ENCODE data around the gene ZC3HAV1.
"Not testable (repeated sequence)": the region's sequence is repeated elsewhere in the genome, so short reads cannot be mapped to it uniquely, and the experiment has no call there.

The ZC3HAV1 gene

GRCh38 chr7:139034855-139035585 lies 74.5 kb downstream of the ZC3HAV1 start:
- no peak for TF ChIP-seq SP1 (IDR thresholded peaks at IDR 0.05)
- no peak for TF ChIP-seq ARNT (IDR thresholded peaks at IDR 0.05)
- no peak for TF ChIP-seq FOXA1 (IDR thresholded peaks at IDR 0.05)
- no peak for TF ChIP-seq PKNOX1 (IDR thresholded peaks at IDR 0.05)
- TF ChIP-seq ZNF384 (IDR thresholded peaks at IDR 0.05) = no peak
- TF ChIP-seq HDGF (IDR thresholded peaks at IDR 0.05; ENCODE audit: borderline replicate concordance) = no peak
- no peak for TF ChIP-seq NFRKB (IDR thresholded peaks at IDR 0.05)
- no peak for TF ChIP-seq TARDBP (IDR thresholded peaks at IDR 0.05)
- no peak for TF ChIP-seq ELF4 (IDR thresholded peaks at IDR 0.05)
- TF ChIP-seq LEF1 (IDR thresholded peaks at IDR 0.05; ENCODE audit: borderline replicate concordance) = no peak
- TF ChIP-seq FOXK2 (IDR thresholded peaks at IDR 0.05) = no peak
- no peak for TF ChIP-seq FOXM1 (IDR thresholded peaks at IDR 0.05; ENCODE audit: borderline replicate concordance)
- TF ChIP-seq SUZ12 (IDR thresholded peaks at IDR 0.05) = no peak
- TF ChIP-seq BHLHE40 (IDR thresholded peaks at IDR 0.05; ENCODE audit: borderline replicate concordance) = no peak
- no peak for TF ChIP-seq L3MBTL2 (conservative IDR thresholded peaks at IDR 0.05)
- TF ChIP-seq CTBP1 (IDR thresholded peaks at IDR 0.05; ENCODE audit: borderline replicate concordance) = no peak
- ChIA-PET POLR2A (no interaction called here), CTCF (interaction anchor here (0.6 kb wide), 1 partner anchor 617 kb away, joined by 5 read pairs; no protein-coding TSS in a partner anchor)
- no peak for DNase-seq (ENCODE audit: extremely low spot score)

- CTCF ChIA-PET = no interaction called here
- POLR2A ChIA-PET = no interaction called here
- TF ChIP-seq ELF4 (IDR thresholded peaks at IDR 0.05) (no peak), SP1 (IDR thresholded peaks at IDR 0.05) (no peak), L3MBTL2 (conservative IDR thresholded peaks at IDR 0.05) (no peak), HDGF (IDR thresholded peaks at IDR 0.05; ENCODE audit: borderline replicate concordance) (no peak), ARNT (IDR thresholded peaks at IDR 0.05) (no peak), CTBP1 (IDR thresholded peaks at IDR 0.05; ENCODE audit: borderline replicate concordance) (no peak), FOXK2 (IDR thresholded peaks at IDR 0.05) (no peak), FOXM1 (IDR thresholded peaks at IDR 0.05; ENCODE audit: borderline replicate concordance) (no peak), ZNF384 (IDR thresholded peaks at IDR 0.05) (no peak), BHLHE40 (IDR thresholded peaks at IDR 0.05; ENCODE audit: borderline replicate concordance) (no peak), TARDBP (IDR thresholded peaks at IDR 0.05) (no peak)
- no peak for DNase-seq (ENCODE audit: extremely low spot score)
Observed at GRCh38 chr7:139034336-139034735, 75.2 kb downstream of the ZC3HAV1 start.

- ChIA-PET POLR2A (no interaction called here), CTCF (interaction anchor here (0.6 kb wide), 1 partner anchor 43 kb away, joined by 3 read pairs; no protein-coding TSS in a partner anchor)
- TF ChIP-seq ARNT (IDR thresholded peaks at IDR 0.05) (no peak), ELF4 (IDR thresholded peaks at IDR 0.05) (no peak), CTBP1 (IDR thresholded peaks at IDR 0.05; ENCODE audit: borderline replicate concordance) (no peak), FOXA1 (IDR thresholded peaks at IDR 0.05) (no peak), LEF1 (IDR thresholded peaks at IDR 0.05; ENCODE audit: borderline replicate concordance) (no peak), PKNOX1 (IDR thresholded peaks at IDR 0.05) (no peak), TARDBP (IDR thresholded peaks at IDR 0.05) (no peak), FOXK2 (IDR thresholded peaks at IDR 0.05) (no peak), HDGF (IDR thresholded peaks at IDR 0.05; ENCODE audit: borderline replicate concordance) (no peak), SUZ12 (IDR thresholded peaks at IDR 0.05) (no peak)
- no peak for DNase-seq (ENCODE audit: extremely low spot score)
Observed at GRCh38 chr7:139033346-139034114, 76.0 kb downstream of the ZC3HAV1 start.

- POLR2A ChIA-PET = no interaction called here
- CTCF ChIA-PET = interaction anchor here (1.7 kb wide), 1 partner anchor 16 kb away, joined by 6 read pairs; no protein-coding TSS in a partner anchor
- DNase-seq (ENCODE audit: extremely low spot score) = no peak
- no peak for TF ChIP-seq CTBP1 (IDR thresholded peaks at IDR 0.05; ENCODE audit: borderline replicate concordance)
Observed at GRCh38 chr7:139032473-139032872, 77.0 kb downstream of the ZC3HAV1 start.

GRCh38 chr7:139029353-139029752 lies 80.2 kb downstream of the ZC3HAV1 start:
- DNase-seq (ENCODE audit: extremely low spot score) = no peak
- CTCF ChIA-PET = no interaction called here
- TF ChIP-seq SUZ12 (IDR thresholded peaks at IDR 0.05) (no peak), FOXA1 (IDR thresholded peaks at IDR 0.05) (no peak), FOXK2 (IDR thresholded peaks at IDR 0.05) (no peak), LEF1 (IDR thresholded peaks at IDR 0.05; ENCODE audit: borderline replicate concordance) (no peak), L3MBTL2 (conservative IDR thresholded peaks at IDR 0.05) (no peak), BHLHE40 (IDR thresholded peaks at IDR 0.05; ENCODE audit: borderline replicate concordance) (no peak), FOXM1 (IDR thresholded peaks at IDR 0.05; ENCODE audit: borderline replicate concordance) (no peak), ELF4 (IDR thresholded peaks at IDR 0.05) (no peak), TARDBP (IDR thresholded peaks at IDR 0.05) (no peak), CTBP1 (IDR thresholded peaks at IDR 0.05; ENCODE audit: borderline replicate concordance) (no peak)
- POLR2A ChIA-PET = interaction anchor here (0.6 kb wide), 1 partner anchor 17 kb away, joined by 3 read pairs; no protein-coding TSS in a partner anchor

GRCh38 chr7:139026551-139026950 lies 83.0 kb downstream of the ZC3HAV1 start:
- TF ChIP-seq ELF4 (IDR thresholded peaks at IDR 0.05) (no peak), L3MBTL2 (conservative IDR thresholded peaks at IDR 0.05) (no peak), SUZ12 (IDR thresholded peaks at IDR 0.05) (no peak), HDGF (IDR thresholded peaks at IDR 0.05; ENCODE audit: borderline replicate concordance) (no peak), SP1 (IDR thresholded peaks at IDR 0.05) (no peak), FOXA1 (IDR thresholded peaks at IDR 0.05) (no peak), FOXM1 (IDR thresholded peaks at IDR 0.05; ENCODE audit: borderline replicate concordance) (no peak), NFRKB (IDR thresholded peaks at IDR 0.05) (no peak), TARDBP (IDR thresholded peaks at IDR 0.05) (no peak), ZNF384 (IDR thresholded peaks at IDR 0.05) (no peak), BHLHE40 (IDR thresholded peaks at IDR 0.05; ENCODE audit: borderline replicate concordance) (no peak), LEF1 (IDR thresholded peaks at IDR 0.05; ENCODE audit: borderline replicate concordance) (no peak), ARNT (IDR thresholded peaks at IDR 0.05) (no peak), FOXK2 (IDR thresholded peaks at IDR 0.05) (no peak)
- DNase-seq (ENCODE audit: extremely low spot score) = no peak
- ChIA-PET POLR2A (no interaction called here), CTCF (interaction anchor here (1.3 to 2.6 kb wide), 2 partner anchors 9 to 48 kb away, joined by 3 to 13 read pairs; no protein-coding TSS in a partner anchor)

- POLR2A ChIA-PET; DNase-seq (ENCODE audit: extremely low spot score): not testable (repeated sequence)
- CTCF ChIA-PET = interaction anchor here (1.3 to 2.6 kb wide), 2 partner anchors 9 to 49 kb away, joined by 3 to 13 read pairs; no protein-coding TSS in a partner anchor
Observed at GRCh38 chr7:139025861-139026260, 83.7 kb downstream of the ZC3HAV1 start.

Data from HEK293T (cell line).